HCT116 (cell line): Measurements from ENCODE around the gene TIAM2. TPM values are rescaled to one million over a fixed set of nuclear protein-coding genes. Genes with fewer than 3 reads are reported as not detected.

Source experiments
- ATAC-seq: fragments of 200-7000 bp; cut with Tn5 transposase; 2 replicates; pipeline ENCODE4 v1.9.1; 2020; ENCODE audit warnings: mild to moderate bottlenecking, moderate library complexity
- BruUV-seq: library from RNA; stranded (reverse); fragments of 400-500 nt; replicated peaks from 2 replicates; lab custom pipeline; 2021; lab: Mats Ljungman, UMichigan
- CTCF ChIA-PET: fragments of 300-600 bp; sonication (Branson Sonifier 250); formaldehyde crosslinking; loops from one replicate; lab custom pipeline; 2021; ENCODE audit warnings: antibody characterized with exemption; lab: Charles Lee
- POLR2A ChIA-PET: fragments of 300-600, 350-600 bp; sonication (Branson Sonifier 250); formaldehyde crosslinking; loops from one replicate; lab custom pipeline; 2021; ENCODE audit warnings: antibody characterized with exemption; lab: Charles Lee
- RAD21 ChIA-PET, 2 experiments: fragments of 300-600 bp; sonication (Branson Sonifier 250); formaldehyde crosslinking; loops; one replicate each; lab custom pipeline; 2023; ENCODE audit warnings: low total read pairs in 2 of 2; ENCODE audit not compliant: uncharacterized antibody in 2 of 2, unreplicated experiment in 2 of 2, low non-redundant PET in 1 of 2; lab: Charles Lee
- DNase-seq: peaks from one replicate; pipeline ENCODE4 v3.0.0-alpha.2; 2010; ENCODE audit warnings: low read depth, low spot score
- H2AFZ ChIP-seq: fragments of 200-600 bp; shearing (Covaris generic), sonication (generic); 2 replicates; pipeline ENCODE4 v1.6.1; 2017; ENCODE audit warnings: low read depth, mixed run types, mixed read lengths, antibody characterized with exemption, low read length; ENCODE audit not compliant: poor library complexity, severe bottlenecking
- H3K27ac ChIP-seq: 2 replicates; pipeline ENCODE4 v1.5.1; 2012; ENCODE audit warnings: low read depth, low read length
- H3K27me3 ChIP-seq: fragments of 200-600 bp; sonication (generic); 2 replicates; pipeline ENCODE4 v1.6.1; 2016; ENCODE audit warnings: mixed run types, low read length, mixed read lengths; ENCODE audit not compliant: insufficient read depth
- H3K36me3 ChIP-seq, 2 experiments: fragments of 200-500 bp in 1 of 2; fragments of 200-600 bp in 1 of 2; sonication (Bioruptor generic) in 1 of 2; sonication (generic) in 1 of 2; 2 replicates each; pipeline versions ENCODE4 v1.5.1 to v1.6.1; 2014 to 2016; ENCODE audit warnings: low read length in 2 of 2, inconsistent platforms in 1 of 2, mixed read lengths in 1 of 2, mixed run types in 1 of 2; ENCODE audit not compliant: insufficient read depth in 2 of 2, control insufficient read depth in 1 of 2
- H3K4me1 ChIP-seq, 2 experiments: fragments of 200-600 bp in 1 of 2; sonication (generic) in 1 of 2; 2 replicates each; pipeline versions ENCODE4 v1.5.1 to v1.6.1; 2012 to 2017; ENCODE audit warnings: low read length in 2 of 2, inconsistent platforms in 1 of 2, mild to moderate bottlenecking in 1 of 2, mixed read lengths in 1 of 2, mixed run types in 1 of 2, moderate library complexity in 1 of 2; ENCODE audit not compliant: insufficient read depth in 2 of 2, control insufficient read depth in 1 of 2
- H3K4me2 ChIP-seq: fragments of 200-600 bp; sonication (generic); 2 replicates; pipeline ENCODE4 v1.6.1; 2017; ENCODE audit warnings: mixed run types, low read length, mixed read lengths
- H3K4me3 ChIP-seq, 2 experiments: fragments of 200-600 bp in 1 of 2; sonication (generic) in 1 of 2; replicated peaks in 1 of 2; 2 replicates each; pipeline ENCODE4 v1.5.1; 2011 to 2016; ENCODE audit warnings: low read length in 2 of 2, control low read depth in 1 of 2, low read depth in 1 of 2, mild to moderate bottlenecking in 1 of 2, mixed read lengths in 1 of 2, mixed run types in 1 of 2
- H3K79me2 ChIP-seq: fragments of 200-600 bp; sonication (generic); 2 replicates; pipeline ENCODE4 v1.6.1; 2017; ENCODE audit warnings: mild to moderate bottlenecking, mixed run types, low read length, moderate library complexity, mixed read lengths; ENCODE audit not compliant: insufficient read depth
- H3K9ac ChIP-seq: fragments of 200-600 bp; sonication (generic); 2 replicates; pipeline ENCODE4 v1.6.1; 2016; ENCODE audit warnings: low read length, mixed read lengths
- H3K9me2 ChIP-seq: fragments of 200-600 bp; sonication (generic), shearing (Covaris generic); 2 replicates; pipeline ENCODE4 v1.6.1; 2017; ENCODE audit warnings: mixed run types, mild to moderate bottlenecking, moderate library complexity; ENCODE audit not compliant: insufficient read depth
- H3K9me3 ChIP-seq, 2 experiments: fragments of 200-500 bp in 1 of 2; fragments of 200-600 bp in 1 of 2; sonication (Bioruptor generic) in 1 of 2; sonication (generic) in 1 of 2; 2 replicates each; pipeline ENCODE4 v1.6.1; 2014 to 2017; ENCODE audit warnings: low read length in 2 of 2, mixed read lengths in 2 of 2, inconsistent platforms in 1 of 2, low read depth in 1 of 2, mild to moderate bottlenecking in 1 of 2, mixed run types in 1 of 2, moderate library complexity in 1 of 2; ENCODE audit not compliant: control insufficient read depth in 1 of 2, insufficient read depth in 1 of 2
- H4K20me1 ChIP-seq: fragments of 200-600 bp; sonication (generic), shearing (Covaris generic); 2 replicates; pipeline ENCODE4 v1.6.1; 2017; ENCODE audit warnings: mixed run types, mild to moderate bottlenecking, moderate library complexity; ENCODE audit not compliant: insufficient read depth
- CBX3 ChIP-seq: IDR thresholded peaks from 2 replicates; pipeline ENCODE4 v1.6.1; 2012; ENCODE audit warnings: low read depth
- EZH2phosphoT487 ChIP-seq: fragments of 200-600 bp; IDR thresholded peaks from 2 replicates; pipeline ENCODE4 v1.6.1; 2018; ENCODE audit warnings: antibody characterized with exemption, borderline replicate concordance
- ZBTB33 ChIP-seq: IDR thresholded peaks from 2 replicates; pipeline ENCODE4 v1.6.1; 2011; ENCODE audit warnings: mild to moderate bottlenecking, low read length, moderate library complexity; ENCODE audit not compliant: insufficient replicate concordance; ENCODE audit errors: extremely low read depth
- intact Hi-C: fragments of 100-400 bp; cut with micrococcal nuclease; formaldehyde crosslinking; loops from 2 replicates; pipeline ENCODE4 v1.10.0; 2022
- total RNA-seq: library from RNA; stranded (reverse); gene quantifications from one replicate; pipeline ENCODE4 v1.2.1, GENCODE V29; 2021; ENCODE audit not compliant: unreplicated experiment

The TIAM2 gene
- total RNA-seq, 1 experiment from 2014 or later = 9.4 TPM

- TF ChIP-seq ZBTB33 = no peak
- TF ChIP-seq CBX3 = no peak
- H3K9ac ChIP-seq = no peak overlapping the region
- ChIA-PET CTCF (interaction anchor here (0.9 kb wide), 1 partner anchor 94 kb away, joined by 3 read pairs; no protein-coding TSS in a partner anchor), RAD21 (no interaction called here), POLR2A (no interaction called here)
- intact Hi-C loops = no loop called here
- H3K36me3 ChIP-seq = no peaks in the 10 kb centered on the region
- peaks cover 5 to 16% of the 10 kb centered on the region in 2 experiments for H3K4me1 ChIP-seq
- no peak overlapping the region for H2AFZ ChIP-seq
- ATAC-seq (no peak), DNase-seq (no peak)
- H3K9me2 ChIP-seq = no peaks in the 10 kb centered on the region
- no TSS peak for BruUV-seq
- H3K4me2 ChIP-seq = no peak overlapping the region
- H3K79me2 ChIP-seq = no peaks in the 10 kb centered on the region; the same call in 1 of the 2 replicates
- H3K27ac ChIP-seq = no peak overlapping the region
- H4K20me1 ChIP-seq = no peaks in the 10 kb centered on the region
- H3K27me3 ChIP-seq = no peaks in the 10 kb centered on the region
- no peaks in the 10 kb centered on the region for H3K9me3 ChIP-seq
- H3K4me3 ChIP-seq = no peak overlapping the region
These were observed 276.0 kb downstream of the TIAM2 start for GRCh38 chr6:155271145-155271544.

- Histone ChIP-seq H3K9me2 (no peaks in the 10 kb centered on the region), H3K79me2 (no peaks in the 10 kb centered on the region; the same call in 1 of the 2 replicates), H3K36me3 (no peaks in the 10 kb centered on the region), H4K20me1 (no peaks in the 10 kb centered on the region), H3K27ac (no peak overlapping the region), H3K4me1 (peaks cover 5 to 13% of the 10 kb centered on the region in 2 experiments), H3K27me3 (no peaks in the 10 kb centered on the region), H3K4me3 (no peak overlapping the region), H3K9ac (no peak overlapping the region), H2AFZ (no peak overlapping the region), H3K9me3 (no peaks in the 10 kb centered on the region), H3K4me2 (no peak overlapping the region)
- RAD21 ChIA-PET = no interaction called here
- TF ChIP-seq EZH2phosphoT487 = no peak
- intact Hi-C loops = no loop called here
- no TSS peak for BruUV-seq
- POLR2A ChIA-PET = no interaction called here
- DNase-seq = no peak
- CTCF ChIA-PET = no interaction called here
- no peak for ATAC-seq
These were observed 277.5 kb downstream of the TIAM2 start for GRCh38 chr6:155272353-155273232.
